ENCODE measurements around the gene MFGE8. TPM values are rescaled to one million over a fixed set of nuclear protein-coding genes. Genes with fewer than 3 reads are reported as not detected.

Gene MFGE8
- polyA plus RNA-seq, 1 experiment: 1,967 TPM

DNA sequence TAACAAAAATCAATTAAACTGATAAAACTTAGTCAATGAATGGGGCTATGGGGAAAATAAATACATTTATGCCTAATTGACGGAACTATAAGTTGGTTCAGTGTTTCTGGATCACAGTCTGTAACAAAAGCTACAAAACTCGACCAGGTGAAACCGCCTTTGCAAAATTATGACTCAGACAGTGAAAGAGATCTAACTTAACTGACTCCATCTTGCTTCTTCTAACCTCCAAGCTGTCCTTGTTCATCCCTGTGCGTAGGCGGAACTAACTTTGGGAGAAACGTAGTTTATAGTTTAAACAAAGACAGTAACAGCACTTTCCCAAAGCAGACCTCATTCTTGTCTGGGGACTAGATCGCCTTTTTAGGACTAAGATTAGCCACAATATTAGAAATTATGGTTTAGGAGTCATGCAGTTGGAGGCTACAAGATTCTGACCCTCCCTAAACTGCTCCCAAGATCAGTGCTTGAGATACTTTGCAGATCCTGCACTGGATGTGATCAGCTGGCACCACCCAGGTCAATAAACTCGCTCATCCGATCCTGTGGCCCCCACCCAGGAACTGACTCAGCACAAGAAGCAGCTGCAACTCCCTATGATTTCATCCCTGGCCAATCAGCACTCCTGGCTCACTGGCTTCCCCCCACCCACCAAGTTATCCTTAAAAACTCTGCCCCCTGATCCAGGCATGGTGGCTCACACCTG is 7.2 kb upstream of the MFGE8 start:
- H3K27me3 ChIP-seq (ENCODE audit: control insufficient read depth, insufficient read depth, low read length): no peaks in the 10 kb centered on the region
- ChIA-PET CTCF (interaction anchor here (0.7 to 1.0 kb wide), 4 partner anchors 8 to 41 kb away, joined by 3 to 6 read pairs (median 4); no protein-coding TSS in a partner anchor), POLR2A (interaction anchor here (0.6 to 0.7 kb wide), 2 partner anchors 116 to 168 kb away, joined by 3 to 9 read pairs; partner anchors contain the start of gene ABHD2)
- DNase-seq (ENCODE audit: low read depth): no peak
- no peak overlapping the region for H3K4me3 ChIP-seq (ENCODE audit: low read depth, low read length)
- H3K36me3 ChIP-seq (ENCODE audit: control insufficient read depth, insufficient read depth, low read length): no peaks in the 10 kb centered on the region
- TF ChIP-seq CTCF (IDR thresholded peaks at IDR 0.05; ENCODE audit: insufficient read depth, low read depth, low read length): no peak

GRCh38 chr15:88918738-88919137 is 5.6 kb upstream of the MFGE8 start:
- Histone ChIP-seq H3K4me3 (ENCODE audit: low read depth, low read length) (no peak overlapping the region), H3K27me3 (ENCODE audit: control insufficient read depth, insufficient read depth, low read length) (no peaks in the 10 kb centered on the region), H3K36me3 (ENCODE audit: control insufficient read depth, insufficient read depth, low read length) (no peaks in the 10 kb centered on the region)
- no peak for TF ChIP-seq CTCF (IDR thresholded peaks at IDR 0.05; ENCODE audit: insufficient read depth, low read depth, low read length)
- peak; percentile 98 for DNase-seq (ENCODE audit: low read depth)
- POLR2A ChIA-PET: no interaction called here
- CTCF ChIA-PET: no interaction called here

- POLR2A ChIA-PET: no interaction called here
- Histone ChIP-seq H3K27me3 (ENCODE audit: control insufficient read depth, insufficient read depth, low read length) (no peaks in the 10 kb centered on the region), H3K4me3 (ENCODE audit: low read depth, low read length) (no peak overlapping the region), H3K36me3 (ENCODE audit: control insufficient read depth, insufficient read depth, low read length) (no peaks in the 10 kb centered on the region)
- DNase-seq (ENCODE audit: low read depth): no peak
- TF ChIP-seq CTCF (IDR thresholded peaks at IDR 0.05; ENCODE audit: insufficient read depth, low read depth, low read length): no peak
- CTCF ChIA-PET: no interaction called here
Measured at GRCh38 chr15:88917760-88918159, 4.6 kb upstream of the MFGE8 start.

DNA sequence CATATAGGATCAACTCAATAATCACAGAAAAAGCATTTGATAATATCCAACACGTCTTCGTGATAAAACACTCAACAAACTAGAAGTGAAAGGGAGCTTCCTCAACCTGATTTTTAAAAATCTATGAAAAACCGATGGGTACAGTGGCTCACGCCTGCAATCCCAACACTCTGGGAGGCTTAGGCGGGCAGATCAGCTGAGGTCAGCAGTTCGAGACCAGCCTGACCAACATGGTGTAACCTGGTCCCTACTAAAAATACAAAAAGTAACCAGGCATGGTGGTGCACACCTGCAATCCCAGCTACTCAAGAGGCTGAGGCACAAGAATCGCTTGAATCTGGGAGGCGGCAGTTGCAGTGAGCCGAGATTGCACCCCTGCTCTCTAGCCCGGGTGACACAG is 2.2 kb upstream of the MFGE8 start:
- ChIA-PET POLR2A (interaction anchor here (0.6 kb wide), 1 partner anchor 82 kb away, joined by 6 read pairs; no protein-coding TSS in a partner anchor), CTCF (interaction anchor here (1.0 to 1.2 kb wide), 2 partner anchors 10 to 291 kb away, joined by 4 read pairs; no protein-coding TSS in a partner anchor)
- DNase-seq (ENCODE audit: low read depth): no peak
- Histone ChIP-seq H3K27me3 (ENCODE audit: control insufficient read depth, insufficient read depth, low read length) (no peaks in the 10 kb centered on the region), H3K4me3 (ENCODE audit: low read depth, low read length) (no peak overlapping the region), H3K36me3 (ENCODE audit: control insufficient read depth, insufficient read depth, low read length) (no peaks in the 10 kb centered on the region; the same call in 1 of the 2 replicates)
- no peak for TF ChIP-seq CTCF (IDR thresholded peaks at IDR 0.05; ENCODE audit: insufficient read depth, low read depth, low read length)

DNA sequence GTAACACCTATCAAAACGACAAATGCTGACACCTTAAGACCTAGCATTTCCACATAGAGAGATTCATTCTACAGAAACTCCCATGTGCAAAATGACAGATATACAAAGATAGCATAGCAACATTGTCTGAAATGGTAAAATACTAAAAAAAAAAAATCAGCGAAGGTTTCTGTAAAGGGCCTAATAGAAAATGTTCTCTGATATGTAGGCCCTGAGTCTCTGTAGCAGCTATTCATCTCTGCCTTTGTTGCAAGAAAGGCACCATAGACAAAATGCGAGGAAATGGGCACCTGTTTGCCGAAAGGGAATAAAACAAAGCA is 631 bp upstream of the MFGE8 start:
- Histone ChIP-seq H3K36me3 (ENCODE audit: control insufficient read depth, insufficient read depth, low read length) (peaks cover 9% of the 10 kb centered on the region), H3K27me3 (ENCODE audit: control insufficient read depth, insufficient read depth, low read length) (no peaks in the 10 kb centered on the region), H3K4me3 (ENCODE audit: low read depth, low read length) (peak overlapping the region; percentile 75; the same call in 1 of the 2 replicates)
- CTCF ChIA-PET: interaction anchor here (1.4 kb wide), 1 partner anchor 108 kb away, joined by 3 read pairs; no protein-coding TSS in a partner anchor
- DNase-seq (ENCODE audit: low read depth): no peak
- POLR2A ChIA-PET: no interaction called here
- TF ChIP-seq CTCF (IDR thresholded peaks at IDR 0.05; ENCODE audit: insufficient read depth, low read depth, low read length): no peak

Data from BJ (cell line).